HepG2 (cell line): ENCODE measurements around the gene MTUS2. TPM values are rescaled to one million over a fixed set of nuclear protein-coding genes. Genes with fewer than 3 reads are reported as not detected.

Source experiments
- ATAC-seq: fragments of 200-7000 bp; cut with Tn5 transposase; 3 replicates; pipeline ENCODE4 v1.9.1; 2020; ENCODE audit warnings: mild to moderate bottlenecking, moderate library complexity
- BruUV-seq: library from RNA; stranded (reverse); fragments of 400-500 nt; replicated peaks from 2 replicates; lab custom pipeline; 2021; lab: Mats Ljungman, UMichigan
- CTCF ChIA-PET: fragments of 300-600 bp; formaldehyde crosslinking; extraction: SDS; loops from one replicate; lab custom pipeline; 2021; ENCODE audit warnings: low total read pairs, inconsistent platforms, low intra/inter-chr PET ratio; lab: Yijun Ruan, JAX
- POLR2A ChIA-PET: fragments of 350-600 bp; sonication (Branson Sonifier 250); formaldehyde crosslinking; loops from one replicate; lab custom pipeline; 2020; ENCODE audit warnings: antibody characterized with exemption, inconsistent platforms; lab: Yijun Ruan, JAX
- DNase-seq: peaks from one replicate; pipeline ENCODE4 v3.0.0-alpha.2; 2015; ENCODE audit warnings: low spot score
- FAIRE-seq: peaks from 3 replicates; lab custom pipeline; 2011; peaks lifted over from hg19 to GRCh38; lab: Jason Lieb, UNC
- H2AFZ ChIP-seq: one replicate; pipeline ENCODE4 v1.6.1; 2011; ENCODE audit warnings: low read length, inconsistent platforms
- H3K27ac ChIP-seq: fragments of 300-600 bp; 3 replicates; pipeline ENCODE4 v1.8.0; 2011; ENCODE audit warnings: mixed run types, mild to moderate bottlenecking, mixed read lengths, low read length, inconsistent platforms; ENCODE audit not compliant: insufficient read depth; ENCODE audit errors: extremely low read length
- H3K27me3 ChIP-seq, 2 experiments: fragments of 200-600 bp in 1 of 2; 2 replicates in 1 of 2; 3 replicates in 1 of 2; pipeline versions ENCODE4 v1.6.0 to v1.8.0; 2011; ENCODE audit warnings: low read length in 2 of 2, mild to moderate bottlenecking in 2 of 2, moderate library complexity in 2 of 2, inconsistent platforms in 1 of 2; ENCODE audit not compliant: insufficient read depth in 2 of 2, control insufficient read depth in 1 of 2
- H3K36me3 ChIP-seq, 2 experiments: fragments of 200-600 bp in 1 of 2; replicated peaks in 1 of 2; 2 replicates in 1 of 2; 3 replicates in 1 of 2; pipeline versions ENCODE4 v1.5.1 to v1.8.0; 2011; ENCODE audit warnings: low read length in 2 of 2, inconsistent platforms in 1 of 2; ENCODE audit not compliant: insufficient read depth in 2 of 2, control insufficient read depth in 1 of 2
- H3K4me1 ChIP-seq: 2 replicates; pipeline ENCODE4 v1.5.1; 2012; ENCODE audit warnings: low read length, inconsistent platforms; ENCODE audit not compliant: insufficient read depth
- H3K4me2 ChIP-seq: 2 replicates; pipeline ENCODE4 v1.6.0; 2011; ENCODE audit warnings: low read depth, low read length, inconsistent platforms
- H3K4me3 ChIP-seq, 3 experiments: fragments of 200-600 bp in 1 of 3; sonication (generic), shearing (Covaris generic) in 1 of 3; replicated peaks in 1 of 3; 2 replicates each; pipeline ENCODE4 v1.5.1; 2011 to 2016; ENCODE audit warnings: low read length in 3 of 3, inconsistent platforms in 2 of 3, low read depth in 2 of 3, mild to moderate bottlenecking in 2 of 3, control low read depth in 1 of 3, mixed read lengths in 1 of 3; ENCODE audit not compliant: insufficient read depth in 1 of 3
- H3K79me2 ChIP-seq: one replicate; pipeline ENCODE4 v1.6.1; 2011; ENCODE audit warnings: low read length, inconsistent platforms; ENCODE audit not compliant: insufficient read depth
- H3K9ac ChIP-seq: 2 replicates; pipeline ENCODE4 v1.6.0; 2011; ENCODE audit warnings: mild to moderate bottlenecking, low read depth, low read length, inconsistent platforms; ENCODE audit not compliant: insufficient read depth
- H3K9me3 ChIP-seq: 2 replicates; pipeline ENCODE4 v1.5.1; 2012; ENCODE audit warnings: mild to moderate bottlenecking, low read length
- H4K20me1 ChIP-seq: 2 replicates; pipeline ENCODE4 v1.6.0; 2011; ENCODE audit warnings: inconsistent platforms, mild to moderate bottlenecking, low read length, moderate library complexity; ENCODE audit not compliant: insufficient read depth
- FOSL1 ChIP-seq: sonication (generic); formaldehyde crosslinking; IDR thresholded peaks from 2 replicates; pipeline ENCODE4 v1.9.0; 2021; ENCODE audit warnings: missing genetic modification reagents, borderline replicate concordance
- KLF6 ChIP-seq: IDR thresholded peaks from 2 replicates; pipeline ENCODE4 v1.8.0; 2016; ENCODE audit warnings: missing biosample characterization, missing genetic modification reagents
- NFE2L1 ChIP-seq: sonication (generic); formaldehyde crosslinking; IDR thresholded peaks from 2 replicates; pipeline ENCODE4 v1.4.0; 2020; ENCODE audit warnings: missing genetic modification reagents, mild to moderate bottlenecking, borderline replicate concordance
- NRL ChIP-seq: sonication (generic); formaldehyde crosslinking; IDR thresholded peaks from 2 replicates; pipeline ENCODE4 v1.5.0; 2020; ENCODE audit warnings: missing genetic modification reagents, mild to moderate bottlenecking, moderate library complexity, borderline replicate concordance
- SMYD3 ChIP-seq: sonication (generic); formaldehyde crosslinking; IDR thresholded peaks from 2 replicates; pipeline ENCODE4 v1.8.1; 2023; ENCODE audit warnings: mild to moderate bottlenecking, missing genetic modification reagents
- TBX3 ChIP-seq: fragments of 450-650 bp; IDR thresholded peaks from 2 replicates; pipeline ENCODE4 v1.6.1; 2017; ENCODE audit warnings: antibody characterized with exemption, mild to moderate bottlenecking, inconsistent platforms, borderline replicate concordance
- THAP8 ChIP-seq: sonication (generic); formaldehyde crosslinking; IDR thresholded peaks from 2 replicates; pipeline ENCODE4 v1.5.1; 2020; ENCODE audit warnings: missing genetic modification reagents, mild to moderate bottlenecking, borderline replicate concordance
- ZFP62 ChIP-seq: sonication (generic); formaldehyde crosslinking; IDR thresholded peaks from 2 replicates; pipeline ENCODE4 v1.4.0; 2020; ENCODE audit warnings: missing genetic modification reagents
- ZNF260 ChIP-seq: sonication (generic); formaldehyde crosslinking; IDR thresholded peaks from 2 replicates; pipeline ENCODE4 v1.4.0; 2020; ENCODE audit warnings: missing genetic modification reagents, low read depth, mild to moderate bottlenecking, borderline replicate concordance
- ZNF333 ChIP-seq: sonication (generic); formaldehyde crosslinking; IDR thresholded peaks from 2 replicates; pipeline ENCODE4 v1.4.0; 2020; ENCODE audit warnings: mild to moderate bottlenecking, missing genetic modification reagents, borderline replicate concordance
- ZNF441 ChIP-seq: sonication (generic); formaldehyde crosslinking; IDR thresholded peaks from 2 replicates; pipeline ENCODE4 v1.7.0; 2021; ENCODE audit warnings: missing genetic modification reagents, borderline replicate concordance
- ZNF552 ChIP-seq: sonication (generic); formaldehyde crosslinking; IDR thresholded peaks from 2 replicates; pipeline ENCODE4 v1.9.0; 2022; ENCODE audit warnings: missing genetic modification reagents, mild to moderate bottlenecking, borderline replicate concordance
- ZNF556 ChIP-seq: sonication (generic); formaldehyde crosslinking; IDR thresholded peaks from 2 replicates; pipeline ENCODE4 v1.4.0; 2020; ENCODE audit warnings: mild to moderate bottlenecking, missing genetic modification reagents, borderline replicate concordance
- ZNF672 ChIP-seq: sonication (generic); formaldehyde crosslinking; IDR thresholded peaks from 2 replicates; pipeline ENCODE4 v1.8.1; 2022; ENCODE audit warnings: missing genetic modification reagents
- ZNF768 ChIP-seq: sonication (generic); formaldehyde crosslinking; IDR thresholded peaks from 2 replicates; pipeline ENCODE4 v1.4.0; 2020; ENCODE audit warnings: missing genetic modification reagents
- ZNF883 ChIP-seq: sonication (generic); formaldehyde crosslinking; IDR thresholded peaks from 2 replicates; pipeline ENCODE4 v1.5.1; 2020; ENCODE audit warnings: mild to moderate bottlenecking, missing genetic modification reagents; ENCODE audit errors: not compliant biosample characterization
- ZSCAN20 ChIP-seq: sonication (generic); formaldehyde crosslinking; IDR thresholded peaks from 2 replicates; pipeline ENCODE4 v1.4.0; 2020; ENCODE audit warnings: missing genetic modification reagents, mild to moderate bottlenecking, borderline replicate concordance
- ZSCAN21 ChIP-seq: sonication (generic); formaldehyde crosslinking; IDR thresholded peaks from 2 replicates; pipeline ENCODE4 v1.8.0; 2022; ENCODE audit warnings: mild to moderate bottlenecking, missing genetic modification reagents, moderate library complexity, borderline replicate concordance
- ZSCAN30 ChIP-seq: sonication (generic); formaldehyde crosslinking; IDR thresholded peaks from 2 replicates; pipeline ENCODE4 v1.5.0; 2020; ENCODE audit warnings: mild to moderate bottlenecking, missing genetic modification reagents
- WGBS: methylation state at CpG from one replicate; pipeline ENCODE4 v1.1.6; 2017; ENCODE audit warnings: low lambda C conversion rate; 5-methylcytosine and 5-hydroxymethylcytosine counted together
- in situ Hi-C: cut with HindIII; loops from 2 replicates; pipeline ENCODE4 v1.10.0; 2017; ENCODE audit warnings: low pct_unique_long_range_greater_than_20kb; ENCODE audit not compliant: extremely low pct_ligation_motif_present
- intact Hi-C: fragments of 100-400 bp; cut with micrococcal nuclease; formaldehyde crosslinking; loops from one replicate; pipeline ENCODE4 v1.10.0; 2022; ENCODE audit not compliant: unreplicated experiment
- polyA plus RNA-seq, 8 experiments: library from polyadenylated mRNA; depleted of rRNA in 3 of 8; stranded (reverse) in 7 of 8; unstranded in 1 of 8; fragments of >200 nt; fragmentation: Illumina TruSeq in 4 of 8; extraction: Trizol in 4 of 8; gene quantifications; 2 replicates each; pipeline versions ENCODE4 v1.2.1 to v1.2.3, GENCODE V29; 2011 to 2016; ENCODE audit warnings: low read depth in 4 of 8, missing spikeins in 1 of 8, mixed read lengths in 1 of 8; ENCODE audit not compliant: insufficient read depth in 1 of 8
- total RNA-seq, 5 experiments: library from RNA; depleted of rRNA; stranded (reverse); fragments of >200 nt; fragmentation: Illumina TruSeq; extraction: Trizol; gene quantifications; 2 replicates each; pipeline ENCODE4 v1.2.3, GENCODE V29; 2016; ENCODE audit warnings: low read depth in 1 of 5

MTUS2 gene
- total and polyA plus RNA-seq, 2 of the 13 experiments (the other 11 are each of a cell fraction or from before 2014, with no cell fraction given): not detected

- BruUV-seq: no TSS peak
- DNase-seq (no peak), FAIRE-seq (no peak), ATAC-seq (no peak)
- TF ChIP-seq ZNF552 (no peak), ZNF333 (CRISPR knock-in tag) (no peak), ZNF883 (no peak), TBX3 (no peak), ZNF768 (CRISPR knock-in tag) (no peak), FOSL1 (CRISPR knock-in tag) (no peak), ZFP62 (CRISPR knock-in tag) (no peak), ZNF672 (CRISPR knock-in tag) (no peak), ZSCAN30 (no peak), NFE2L1 (CRISPR knock-in tag) (no peak), ZNF556 (no peak)
- Histone ChIP-seq H3K27me3 (no peaks in the 10 kb centered on the region), H3K79me2 (no peaks in the 10 kb centered on the region), H3K36me3 (no peaks in the 10 kb centered on the region), H3K4me3 (no peak overlapping the region), H3K9me3 (peaks cover 87% of the 10 kb centered on the region), H3K4me2 (no peak overlapping the region), H4K20me1 (no peaks in the 10 kb centered on the region), H2AFZ (no peak overlapping the region), H3K27ac (no peak overlapping the region), H3K9ac (no peak overlapping the region), H3K4me1 (no peaks in the 10 kb centered on the region)
- POLR2A ChIA-PET: no interaction called here
- intact Hi-C loops (no loop called here), in situ Hi-C loops (no loop called here)
- CTCF ChIA-PET: no interaction called here
Observed at GRCh38 chr13:29304148-29304547, 484.0 kb downstream of the MTUS2 start.

GRCh38 chr13:29310806-29311205, 490.7 kb downstream of the MTUS2 start:
- peaks cover 41% of the 10 kb centered on the region for H3K9me3 ChIP-seq
- H3K79me2 ChIP-seq: no peaks in the 10 kb centered on the region
- intact Hi-C loops (no loop called here), in situ Hi-C loops (no loop called here)
- 3% methylated on average over 2 of the region's 2 CpGs for WGBS
- FAIRE-seq (no peak), DNase-seq (no peak), ATAC-seq (no peak)
- ChIA-PET CTCF (no interaction called here), POLR2A (no interaction called here)
- no peak overlapping the region for H3K9ac ChIP-seq
- no peak overlapping the region for H3K4me2 ChIP-seq
- H3K27ac ChIP-seq: no peak overlapping the region
- no peaks in the 10 kb centered on the region for H4K20me1 ChIP-seq
- H3K36me3 ChIP-seq: no peaks in the 10 kb centered on the region
- BruUV-seq: no TSS peak
- no peak overlapping the region for H2AFZ ChIP-seq
- H3K4me3 ChIP-seq: no peak overlapping the region
- H3K27me3 ChIP-seq: no peaks in the 10 kb centered on the region
- no peaks in the 10 kb centered on the region for H3K4me1 ChIP-seq
- TF ChIP-seq NRL (CRISPR knock-in tag) (no peak), ZSCAN20 (CRISPR knock-in tag) (no peak), THAP8 (CRISPR knock-in tag) (no peak), KLF6 (no peak), SMYD3 (no peak), ZNF260 (CRISPR knock-in tag) (no peak), ZNF441 (no peak), ZSCAN21 (CRISPR knock-in tag) (no peak)
